HepG2 (cell line): Measurements from ENCODE around the gene TSPAN31. TPM values are rescaled to one million over a fixed set of nuclear protein-coding genes. Genes with fewer than 3 reads are reported as not detected.

Experiments
- BCL6 ChIP-seq: IDR thresholded peaks from 2 replicates; pipeline ENCODE4 v1.6.1; 2016; ENCODE audit warnings: missing genetic modification reagents, missing compliant biosample characterization
- PAF1 ChIP-seq: IDR thresholded peaks from 2 replicates; pipeline ENCODE4 v1.6.1; 2016; ENCODE audit warnings: missing genetic modification reagents, missing compliant biosample characterization
- ZBTB4 ChIP-seq: sonication (generic); formaldehyde crosslinking; IDR thresholded peaks from 2 replicates; pipeline ENCODE4 v1.4.0; 2020; ENCODE audit warnings: missing genetic modification reagents, mild to moderate bottlenecking, borderline replicate concordance
- ZNF775 ChIP-seq: sonication (generic); formaldehyde crosslinking; IDR thresholded peaks from 2 replicates; pipeline ENCODE4 v1.4.0; 2020; ENCODE audit warnings: missing genetic modification reagents, mild to moderate bottlenecking, moderate library complexity, borderline replicate concordance
- polyA plus RNA-seq, 8 experiments: library from polyadenylated mRNA; depleted of rRNA in 3 of 8; stranded (reverse) in 7 of 8; unstranded in 1 of 8; fragments of >200 nt; fragmentation: Illumina TruSeq in 4 of 8; extraction: Trizol in 4 of 8; gene quantifications; 2 replicates each; pipeline versions ENCODE4 v1.2.1 to v1.2.3, GENCODE V29; 2011 to 2016; ENCODE audit warnings: low read depth in 4 of 8, missing spikeins in 1 of 8, mixed read lengths in 1 of 8; ENCODE audit not compliant: insufficient read depth in 1 of 8
- total RNA-seq, 5 experiments: library from RNA; depleted of rRNA; stranded (reverse); fragments of >200 nt; fragmentation: Illumina TruSeq; extraction: Trizol; gene quantifications; 2 replicates each; pipeline ENCODE4 v1.2.3, GENCODE V29; 2016; ENCODE audit warnings: low read depth in 1 of 5
- TF ChIP-seq, protein P1 (sequence below): IDR thresholded peaks from 2 replicates; pipeline ENCODE4 v1.6.1; 2012; ENCODE audit warnings: inconsistent platforms
- TF ChIP-seq, protein P2 (sequence below): sonication (generic); formaldehyde crosslinking; IDR thresholded peaks from one replicate; pipeline ENCODE4 v1.5.1; 2020; ENCODE audit warnings: mild to moderate bottlenecking, missing genetic modification reagents; ENCODE audit errors: not compliant biosample characterization

TSPAN31 gene
- total and polyA plus RNA-seq, 2 of the 13 experiments (the other 11 are each of a cell fraction or from before 2014, with no cell fraction given), result 10.4 to 24.6 TPM

DNA sequence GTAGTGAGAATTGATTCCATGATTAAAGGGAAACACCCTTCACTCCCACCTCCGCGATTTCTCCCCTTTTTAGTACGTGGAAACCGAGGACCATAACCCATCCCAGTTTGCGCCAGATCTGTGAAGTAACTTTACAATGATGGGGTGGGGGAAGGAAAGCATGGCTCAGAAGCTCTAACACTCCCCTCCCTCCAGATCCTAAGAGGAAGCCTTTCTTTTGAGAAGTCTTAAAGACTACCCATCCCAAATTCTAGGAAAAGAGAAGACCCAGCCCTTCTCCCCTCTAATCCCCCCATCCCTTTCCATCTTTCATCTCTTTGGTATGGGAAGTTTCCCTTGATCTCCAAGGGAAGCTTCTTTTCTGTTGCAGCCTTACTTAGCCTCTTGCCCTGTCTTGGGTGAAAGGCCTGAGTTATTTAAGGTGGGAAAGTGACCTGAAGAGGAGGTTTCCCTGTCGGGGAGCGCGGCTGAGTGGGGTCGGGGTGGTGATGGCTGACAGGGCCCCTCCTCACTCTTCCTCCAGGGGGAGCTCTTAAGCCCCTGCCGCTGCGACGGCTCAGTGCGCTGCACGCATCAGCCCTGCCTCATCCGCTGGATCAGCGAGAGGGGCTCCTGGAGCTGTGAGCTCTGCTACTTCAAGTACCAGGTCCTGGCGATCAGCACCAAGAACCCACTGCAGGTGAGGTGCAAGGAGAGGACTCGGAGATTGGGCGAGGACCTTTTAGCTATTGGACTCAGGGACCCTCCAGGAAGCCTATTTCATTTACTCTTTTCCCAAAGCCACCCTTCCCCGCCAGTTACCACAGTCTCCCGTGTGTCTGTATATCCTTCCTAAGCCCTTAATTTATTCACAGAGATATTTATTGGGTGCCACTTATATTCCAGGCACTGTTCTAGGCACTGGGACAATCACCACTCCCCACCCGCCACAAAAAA lies 11.8 kb downstream of the TSPAN31 start (continued):
- peak; percentile 88; the same call in 1 of the 2 replicates for TF ChIP-seq ZBTB4 (CRISPR knock-in tag)
- TF ChIP-seq ZNF775 (CRISPR knock-in tag), result no peak
- TF ChIP-seq, protein P1, sequence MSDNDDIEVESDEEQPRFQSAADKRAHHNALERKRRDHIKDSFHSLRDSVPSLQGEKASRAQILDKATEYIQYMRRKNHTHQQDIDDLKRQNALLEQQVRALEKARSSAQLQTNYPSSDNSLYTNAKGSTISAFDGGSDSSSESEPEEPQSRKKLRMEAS, result peak; percentile 53; the same call in 1 of the 2 replicates
- TF ChIP-seq BCL6 (CRISPR knock-in tag), result no peak
- no peak for TF ChIP-seq PAF1 (CRISPR knock-in tag)
- TF ChIP-seq, protein P2, sequence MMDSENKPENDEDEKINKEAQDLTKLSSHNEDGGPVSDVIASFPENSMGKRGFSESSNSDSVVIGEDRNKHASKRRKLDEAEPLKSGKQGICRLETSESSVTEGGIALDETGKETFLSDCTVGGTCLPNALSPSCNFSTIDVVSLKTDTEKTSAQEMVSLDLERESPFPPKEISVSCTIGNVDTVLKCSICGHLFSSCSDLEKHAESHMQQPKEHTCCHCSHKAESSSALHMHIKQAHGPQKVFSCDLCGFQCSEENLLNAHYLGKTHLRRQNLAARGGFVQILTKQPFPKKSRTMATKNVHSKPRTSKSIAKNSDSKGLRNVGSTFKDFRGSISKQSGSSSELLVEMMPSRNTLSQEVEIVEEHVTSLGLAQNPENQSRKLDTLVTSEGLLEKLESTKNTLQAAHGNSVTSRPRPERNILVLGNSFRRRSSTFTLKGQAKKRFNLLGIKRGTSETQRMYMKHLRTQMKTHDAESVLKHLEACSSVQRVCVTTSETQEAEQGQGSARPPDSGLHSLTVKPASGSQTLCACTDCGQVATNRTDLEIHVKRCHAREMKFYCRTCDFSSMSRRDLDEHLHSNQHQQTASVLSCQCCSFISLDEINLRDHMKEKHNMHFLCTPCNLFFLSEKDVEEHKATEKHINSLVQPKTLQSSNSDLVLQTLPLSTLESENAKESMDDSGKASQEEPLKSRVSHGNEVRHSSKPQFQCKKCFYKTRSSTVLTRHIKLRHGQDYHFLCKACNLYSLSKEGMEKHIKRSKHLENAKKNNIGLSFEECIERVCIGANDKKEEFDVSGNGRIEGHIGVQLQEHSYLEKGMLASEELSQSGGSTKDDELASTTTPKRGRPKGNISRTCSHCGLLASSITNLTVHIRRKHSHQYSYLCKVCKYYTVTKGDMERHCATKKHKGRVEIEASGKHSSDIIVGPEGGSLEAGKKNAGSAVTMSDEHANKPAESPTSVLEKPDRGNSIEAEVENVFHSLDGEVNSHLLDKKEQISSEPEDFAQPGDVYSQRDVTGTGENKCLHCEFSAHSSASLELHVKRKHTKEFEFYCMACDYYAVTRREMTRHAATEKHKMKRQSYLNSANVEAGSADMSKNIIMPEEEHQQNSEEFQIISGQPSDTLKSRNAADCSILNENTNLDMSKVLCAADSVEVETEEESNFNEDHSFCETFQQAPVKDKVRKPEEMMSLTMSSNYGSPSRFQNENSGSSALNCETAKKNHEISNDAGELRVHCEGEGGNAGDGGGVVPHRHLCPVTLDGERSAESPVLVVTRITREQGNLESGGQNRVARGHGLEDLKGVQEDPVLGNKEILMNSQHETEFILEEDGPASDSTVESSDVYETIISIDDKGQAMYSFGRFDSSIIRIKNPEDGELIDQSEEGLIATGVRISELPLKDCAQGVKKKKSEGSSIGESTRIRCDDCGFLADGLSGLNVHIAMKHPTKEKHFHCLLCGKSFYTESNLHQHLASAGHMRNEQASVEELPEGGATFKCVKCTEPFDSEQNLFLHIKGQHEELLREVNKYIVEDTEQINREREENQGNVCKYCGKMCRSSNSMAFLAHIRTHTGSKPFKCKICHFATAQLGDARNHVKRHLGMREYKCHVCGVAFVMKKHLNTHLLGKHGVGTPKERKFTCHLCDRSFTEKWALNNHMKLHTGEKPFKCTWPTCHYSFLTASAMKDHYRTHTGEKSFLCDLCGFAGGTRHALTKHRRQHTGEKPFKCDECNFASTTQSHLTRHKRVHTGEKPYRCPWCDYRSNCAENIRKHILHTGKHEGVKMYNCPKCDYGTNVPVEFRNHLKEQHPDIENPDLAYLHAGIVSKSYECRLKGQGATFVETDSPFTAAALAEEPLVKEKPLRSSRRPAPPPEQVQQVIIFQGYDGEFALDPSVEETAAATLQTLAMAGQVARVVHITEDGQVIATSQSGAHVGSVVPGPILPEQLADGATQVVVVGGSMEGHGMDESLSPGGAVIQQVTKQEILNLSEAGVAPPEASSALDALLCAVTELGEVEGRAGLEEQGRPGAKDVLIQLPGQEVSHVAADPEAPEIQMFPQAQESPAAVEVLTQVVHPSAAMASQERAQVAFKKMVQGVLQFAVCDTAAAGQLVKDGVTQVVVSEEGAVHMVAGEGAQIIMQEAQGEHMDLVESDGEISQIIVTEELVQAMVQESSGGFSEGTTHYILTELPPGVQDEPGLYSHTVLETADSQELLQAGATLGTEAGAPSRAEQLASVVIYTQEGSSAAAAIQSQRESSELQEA (CRISPR knock-in tag), result no peak
